ENCODE measurements around the gene SMIM45.

DNA sequence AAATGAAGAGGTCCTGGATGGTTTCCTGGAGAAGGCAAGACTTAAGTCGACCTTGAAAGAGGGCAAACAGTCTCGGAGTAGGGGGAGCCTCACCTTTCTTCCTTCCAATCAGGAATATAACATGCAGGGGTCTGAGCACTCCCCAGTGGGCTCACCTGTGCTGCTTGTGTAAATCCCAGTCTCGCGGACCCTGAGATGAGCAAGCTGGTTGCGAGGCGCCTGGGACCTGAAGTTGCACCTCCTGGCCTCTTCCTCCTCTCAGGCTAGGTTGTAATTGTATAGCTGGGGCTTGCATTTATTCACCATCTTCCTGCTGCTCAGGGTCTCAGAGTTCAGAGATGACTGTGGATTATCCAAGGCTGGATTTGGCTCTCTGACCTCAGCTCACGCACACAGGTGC is 39.2 kb downstream of the SMIM45 start:
- TF ChIP-seq, protein P1, sequence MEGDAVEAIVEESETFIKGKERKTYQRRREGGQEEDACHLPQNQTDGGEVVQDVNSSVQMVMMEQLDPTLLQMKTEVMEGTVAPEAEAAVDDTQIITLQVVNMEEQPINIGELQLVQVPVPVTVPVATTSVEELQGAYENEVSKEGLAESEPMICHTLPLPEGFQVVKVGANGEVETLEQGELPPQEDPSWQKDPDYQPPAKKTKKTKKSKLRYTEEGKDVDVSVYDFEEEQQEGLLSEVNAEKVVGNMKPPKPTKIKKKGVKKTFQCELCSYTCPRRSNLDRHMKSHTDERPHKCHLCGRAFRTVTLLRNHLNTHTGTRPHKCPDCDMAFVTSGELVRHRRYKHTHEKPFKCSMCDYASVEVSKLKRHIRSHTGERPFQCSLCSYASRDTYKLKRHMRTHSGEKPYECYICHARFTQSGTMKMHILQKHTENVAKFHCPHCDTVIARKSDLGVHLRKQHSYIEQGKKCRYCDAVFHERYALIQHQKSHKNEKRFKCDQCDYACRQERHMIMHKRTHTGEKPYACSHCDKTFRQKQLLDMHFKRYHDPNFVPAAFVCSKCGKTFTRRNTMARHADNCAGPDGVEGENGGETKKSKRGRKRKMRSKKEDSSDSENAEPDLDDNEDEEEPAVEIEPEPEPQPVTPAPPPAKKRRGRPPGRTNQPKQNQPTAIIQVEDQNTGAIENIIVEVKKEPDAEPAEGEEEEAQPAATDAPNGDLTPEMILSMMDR (IDR thresholded peaks at IDR 0.05; ENCODE audit: borderline replicate concordance, extremely low read depth, low read length, poor library complexity, severe bottlenecking): no peak
- TF ChIP-seq EZH2 (IDR thresholded peaks at IDR 0.05; ENCODE audit: borderline replicate concordance, low read depth, low read length, severe bottlenecking): no peak

Data from DND-41 (cell line).